ENCODE measurements around the gene HECW1. TPM values are rescaled to one million over a fixed set of nuclear protein-coding genes. Genes with fewer than 3 reads are reported as not detected.

The HECW1 gene
- total RNA-seq, 3 donors from 2014 or later: 0.76 to 1.6 (median 1.2) TPM

DNA sequence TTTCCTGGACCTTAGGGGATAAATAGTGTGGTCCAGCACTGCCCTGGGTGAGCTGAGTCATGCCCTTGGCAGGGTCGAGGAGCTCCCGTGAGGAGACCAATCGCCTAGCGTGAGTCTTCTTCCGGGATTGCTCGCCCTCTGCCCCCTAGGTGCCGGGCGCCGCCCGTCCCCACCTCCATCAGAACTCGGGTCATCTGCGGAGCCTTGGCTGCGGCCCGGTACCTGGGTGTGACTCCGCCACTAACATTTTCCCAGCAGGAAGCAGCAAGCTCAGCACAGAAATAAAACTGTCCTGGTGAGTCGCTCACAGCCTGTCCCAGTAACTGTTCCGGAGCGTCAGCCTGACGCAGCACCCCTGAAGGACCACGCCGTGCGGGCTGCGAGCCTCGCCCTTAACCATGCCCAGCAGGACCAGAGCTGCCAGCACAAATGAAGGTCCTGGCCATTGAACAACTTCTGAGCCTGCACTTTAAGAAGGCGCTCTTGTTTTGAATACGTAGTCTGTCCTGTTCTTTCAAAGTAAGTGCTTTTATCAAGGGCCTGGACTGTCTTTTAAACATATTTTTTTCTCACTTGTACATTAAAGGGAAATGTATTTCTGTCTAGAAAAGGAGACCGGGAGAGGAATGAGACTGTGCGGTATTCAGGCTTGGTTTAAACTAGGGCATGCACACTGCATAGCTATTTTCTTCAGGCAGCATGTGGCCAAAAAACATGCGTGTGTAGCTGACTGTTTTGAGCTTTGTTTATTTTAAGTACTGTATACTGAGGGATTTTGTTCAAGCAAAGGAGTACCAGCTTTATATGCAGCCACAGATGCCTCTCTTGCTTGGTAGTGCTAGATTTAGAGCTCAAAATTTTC, 136.7 kb downstream of the HECW1 start:
- peaks cover 16% of the 10 kb centered on the region for H3K4me1 ChIP-seq (ENCODE audit: low read depth)
- TF ChIP-seq, protein P1, sequence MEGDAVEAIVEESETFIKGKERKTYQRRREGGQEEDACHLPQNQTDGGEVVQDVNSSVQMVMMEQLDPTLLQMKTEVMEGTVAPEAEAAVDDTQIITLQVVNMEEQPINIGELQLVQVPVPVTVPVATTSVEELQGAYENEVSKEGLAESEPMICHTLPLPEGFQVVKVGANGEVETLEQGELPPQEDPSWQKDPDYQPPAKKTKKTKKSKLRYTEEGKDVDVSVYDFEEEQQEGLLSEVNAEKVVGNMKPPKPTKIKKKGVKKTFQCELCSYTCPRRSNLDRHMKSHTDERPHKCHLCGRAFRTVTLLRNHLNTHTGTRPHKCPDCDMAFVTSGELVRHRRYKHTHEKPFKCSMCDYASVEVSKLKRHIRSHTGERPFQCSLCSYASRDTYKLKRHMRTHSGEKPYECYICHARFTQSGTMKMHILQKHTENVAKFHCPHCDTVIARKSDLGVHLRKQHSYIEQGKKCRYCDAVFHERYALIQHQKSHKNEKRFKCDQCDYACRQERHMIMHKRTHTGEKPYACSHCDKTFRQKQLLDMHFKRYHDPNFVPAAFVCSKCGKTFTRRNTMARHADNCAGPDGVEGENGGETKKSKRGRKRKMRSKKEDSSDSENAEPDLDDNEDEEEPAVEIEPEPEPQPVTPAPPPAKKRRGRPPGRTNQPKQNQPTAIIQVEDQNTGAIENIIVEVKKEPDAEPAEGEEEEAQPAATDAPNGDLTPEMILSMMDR (IDR thresholded peaks at IDR 0.05): no peak
- ATAC-seq (peak; percentile 91), DNase-seq (peak; percentile 41 to 77 (median 73))
- no peaks in the 10 kb centered on the region for H3K36me3 ChIP-seq (ENCODE audit: low read depth)
- no peak overlapping the region for H3K4me3 ChIP-seq
- no peaks in the 10 kb centered on the region for H3K9me3 ChIP-seq
- intact Hi-C loops (cut with DNase I, micrococcal nuclease): no loop called here

DNA sequence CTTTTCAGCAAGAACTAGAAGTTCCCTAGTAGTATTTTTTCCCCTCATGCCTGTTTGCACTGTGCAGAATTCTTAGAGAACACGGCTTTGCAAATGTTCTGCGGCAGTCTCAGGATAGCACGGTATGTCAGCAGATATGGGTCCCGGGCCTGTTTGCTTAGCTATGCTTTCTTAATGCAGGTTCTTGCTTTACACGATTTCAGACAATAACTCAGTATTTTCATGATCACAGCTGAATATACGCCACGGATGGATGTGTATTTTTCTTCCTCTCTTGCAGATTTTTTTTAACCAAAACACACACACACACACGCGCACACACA, 137.3 kb downstream of the HECW1 start:
- DNase-seq (no peak), ATAC-seq (no peak)
- Histone ChIP-seq H3K36me3 (ENCODE audit: low read depth) (no peaks in the 10 kb centered on the region), H3K4me3 (no peak overlapping the region), H3K9me3 (no peaks in the 10 kb centered on the region), H3K4me1 (ENCODE audit: low read depth) (peaks cover 16% of the 10 kb centered on the region)
- TF ChIP-seq, protein P1 (IDR thresholded peaks at IDR 0.05): no peak
- intact Hi-C loops (cut with DNase I, micrococcal nuclease): no loop called here

DNA sequence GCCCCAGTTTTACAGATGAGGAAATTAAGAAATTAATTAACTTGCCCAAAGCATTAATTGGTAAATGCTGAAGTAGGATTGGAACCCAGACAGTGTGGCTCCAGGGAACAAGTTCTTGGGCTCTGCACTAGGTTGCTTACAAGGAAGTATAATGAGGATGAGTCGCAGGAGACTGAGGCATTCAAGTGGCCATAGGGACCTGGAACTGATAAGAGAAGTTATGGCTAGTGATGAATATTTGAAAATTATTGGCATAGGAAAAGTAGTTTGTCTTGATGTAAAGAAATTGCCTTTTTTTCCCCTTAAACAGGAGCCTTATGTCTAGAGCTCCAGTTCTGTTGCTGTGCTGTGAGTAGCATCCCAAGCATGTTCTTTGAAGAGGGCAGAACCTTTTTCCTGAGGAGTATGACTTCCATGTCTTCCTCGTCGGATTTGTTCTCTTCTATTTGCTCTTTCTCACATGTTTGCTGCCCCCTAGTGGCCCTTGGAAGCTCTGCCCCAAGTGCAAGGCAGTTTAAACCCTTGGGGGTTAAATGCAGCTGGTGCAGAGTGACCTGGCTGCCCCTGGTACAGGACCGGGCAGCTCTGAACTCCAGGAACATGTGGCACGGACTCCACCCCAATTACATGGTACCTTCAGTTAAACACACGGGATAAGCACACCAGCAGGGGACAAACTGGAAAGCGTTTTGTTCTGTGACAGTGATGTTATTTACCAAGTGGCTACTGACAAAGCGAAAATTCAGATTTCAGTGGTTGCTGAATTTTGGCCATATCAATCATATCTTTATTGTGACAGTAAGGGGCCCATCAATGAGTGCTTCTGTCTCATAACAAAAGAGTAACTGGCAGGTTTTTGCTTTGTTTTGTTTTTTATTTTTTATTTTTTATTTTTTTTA, 148.8 kb downstream of the HECW1 start:
- no peak overlapping the region for H3K4me3 ChIP-seq
- ATAC-seq (peak; percentile 84), DNase-seq (peak in 2 of 3 donors; percentile 69 to 80)
- no peaks in the 10 kb centered on the region for H3K36me3 ChIP-seq (ENCODE audit: low read depth)
- no peaks in the 10 kb centered on the region for H3K4me1 ChIP-seq (ENCODE audit: low read depth)
- intact Hi-C loops (cut with DNase I, micrococcal nuclease): loop anchor here in 1 of 2 donors (10.0 kb wide), 1 partner anchor 316 kb away; no protein-coding TSS in a partner anchor
- TF ChIP-seq, protein P1 (IDR thresholded peaks at IDR 0.05): peak; percentile 84
- no peaks in the 10 kb centered on the region for H3K9me3 ChIP-seq

DNA sequence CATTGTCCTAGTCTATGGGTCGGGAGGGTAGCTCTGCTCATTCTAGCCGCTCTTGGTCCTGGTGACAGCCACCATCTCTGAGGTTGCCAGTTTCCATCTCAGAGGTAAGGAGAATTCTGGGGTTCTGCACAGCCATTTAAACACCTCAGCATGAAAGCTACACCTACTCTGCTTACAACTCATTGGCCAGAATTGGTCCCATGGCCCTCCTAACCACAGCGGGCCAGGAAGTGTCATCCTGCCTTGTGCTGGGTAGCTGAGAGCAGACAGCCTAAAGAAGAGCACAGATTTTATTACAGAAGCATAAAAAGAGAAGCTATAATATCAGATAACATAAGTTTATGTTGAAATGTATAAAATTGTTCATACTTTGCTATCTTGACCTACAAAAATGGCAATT, 152.7 kb downstream of the HECW1 start:
- Histone ChIP-seq H3K36me3 (ENCODE audit: low read depth) (no peaks in the 10 kb centered on the region), H3K9me3 (no peaks in the 10 kb centered on the region), H3K4me1 (ENCODE audit: low read depth) (no peaks in the 10 kb centered on the region), H3K4me3 (no peak overlapping the region)
- TF ChIP-seq, protein P1 (IDR thresholded peaks at IDR 0.05): no peak
- ATAC-seq (no peak), DNase-seq (no peak)
- intact Hi-C loops (cut with DNase I, micrococcal nuclease): loop anchor here in 1 of 2 donors (10.0 kb wide), 1 partner anchor 320 kb away; no protein-coding TSS in a partner anchor

- TF ChIP-seq, protein P1 (IDR thresholded peaks at IDR 0.05): no peak
These were observed 161.7 kb downstream of the HECW1 start for GRCh38 chr7:43273939-43274719.

More at GRCh38 chr7:43273939-43274719, 161.7 kb downstream of the HECW1 start:
- Histone ChIP-seq H3K4me3 (no peak overlapping the region), H3K9me3 (no peaks in the 10 kb centered on the region), H3K4me1 (ENCODE audit: low read depth) (no peaks in the 10 kb centered on the region), H3K36me3 (ENCODE audit: low read depth) (no peaks in the 10 kb centered on the region)
- DNase-seq (no peak), ATAC-seq (no peak)
- intact Hi-C loops (cut with DNase I, micrococcal nuclease): no loop called here
